Endothelial cell of umbilical vein (primary cell): ENCODE measurements around the gene MT1B. TPM values are rescaled to one million over a fixed set of nuclear protein-coding genes. Genes with fewer than 3 reads are reported as not detected.
"Not testable (repeated sequence)": the region's sequence is repeated elsewhere in the genome, so short reads cannot be mapped to it uniquely, and the experiment has no call there.

ENCODE experiments used
- BruUV-seq: library from RNA; stranded (reverse); fragments of 400-500 nt; replicated peaks from 2 replicates; lab custom pipeline; 2021; lab: Mats Ljungman, UMichigan
- CTCF ChIA-PET: fragments of 300-600, 350-600 bp; sonication (Branson Sonifier 250); formaldehyde crosslinking; loops from one replicate; lab custom pipeline; 2021; ENCODE audit warnings: antibody characterized with exemption, inconsistent platforms; lab: Charles Lee
- POLR2A ChIA-PET: fragments of 300-600, 350-600 bp; sonication (Branson Sonifier 250); formaldehyde crosslinking; loops from one replicate; lab custom pipeline; 2021; ENCODE audit warnings: antibody characterized with exemption, inconsistent platforms; lab: Charles Lee
- DNase-seq: peaks from one replicate; pipeline ENCODE4 v3.0.0-alpha.2; 2011; ENCODE audit warnings: low read depth, low spot score
- FAIRE-seq: peaks from 2 replicates; lab custom pipeline; 2011; peaks lifted over from hg19 to GRCh38; lab: Jason Lieb, UNC
- H2AFZ ChIP-seq: 2 replicates; pipeline ENCODE4 v1.6.0; 2012; ENCODE audit warnings: low read depth, low read length, control low read depth, inconsistent platforms
- H3K27ac ChIP-seq: 2 replicates; pipeline ENCODE4 v1.5.1; 2011; ENCODE audit warnings: low read depth, mild to moderate bottlenecking, control low read depth, low read length, moderate library complexity; ENCODE audit not compliant: insufficient read depth
- H3K27me3 ChIP-seq, 2 experiments: 2 replicates each; pipeline versions ENCODE4 v1.6.0 to v1.6.1; 2011; ENCODE audit warnings: low read length in 2 of 2, mixed read lengths in 1 of 2; ENCODE audit not compliant: control insufficient read depth in 2 of 2, insufficient read depth in 2 of 2
- H3K36me3 ChIP-seq, 2 experiments: 2 replicates in 1 of 2; 3 replicates in 1 of 2; pipeline ENCODE4 v1.5.1; 2011; ENCODE audit warnings: low read length in 2 of 2, mild to moderate bottlenecking in 1 of 2, moderate library complexity in 1 of 2; ENCODE audit not compliant: control insufficient read depth in 2 of 2, insufficient read depth in 2 of 2; ENCODE audit errors: extremely low read depth in 1 of 2
- H3K4me1 ChIP-seq: 3 replicates; pipeline ENCODE4 v1.5.1; 2011; ENCODE audit warnings: mild to moderate bottlenecking, low read length; ENCODE audit not compliant: control insufficient read depth, insufficient read depth; ENCODE audit errors: extremely low read depth
- H3K4me2 ChIP-seq: 2 replicates; pipeline ENCODE4 v1.6.1; 2011; ENCODE audit warnings: low read length, control low read depth, mixed read lengths; ENCODE audit not compliant: insufficient read depth
- H3K4me3 ChIP-seq, 3 experiments: fragments of 200-600 bp in 1 of 3; sonication (generic), shearing (Covaris generic) in 1 of 3; replicated peaks in 1 of 3; 2 replicates each; pipeline ENCODE4 v1.5.1; 2011 to 2016; ENCODE audit warnings: control low read depth in 3 of 3, low read length in 3 of 3, mild to moderate bottlenecking in 2 of 3, inconsistent platforms in 1 of 3, low read depth in 1 of 3, moderate library complexity in 1 of 3; ENCODE audit not compliant: insufficient read depth in 1 of 3
- H3K79me2 ChIP-seq: 2 replicates; pipeline ENCODE4 v1.6.0; 2012; ENCODE audit warnings: low read length, inconsistent platforms; ENCODE audit not compliant: control insufficient read depth, insufficient read depth
- H3K9ac ChIP-seq: replicated peaks from 2 replicates; pipeline ENCODE3; 2011; ENCODE audit warnings: low read length, control low read depth; ENCODE audit not compliant: insufficient read depth; ENCODE audit errors: extremely low read depth
- H3K9me1 ChIP-seq: replicated peaks from 3 replicates; pipeline ENCODE4 v1.6.0; 2011; ENCODE audit warnings: mild to moderate bottlenecking, low read length; ENCODE audit not compliant: control insufficient read depth, insufficient read depth; ENCODE audit errors: extremely low read depth
- H3K9me3 ChIP-seq: replicated peaks from 2 replicates; pipeline ENCODE4 v1.5.1; 2012; ENCODE audit warnings: low read length, inconsistent platforms; ENCODE audit not compliant: control insufficient read depth, insufficient read depth
- H4K20me1 ChIP-seq: replicated peaks from 2 replicates; pipeline ENCODE3; 2011; ENCODE audit warnings: mild to moderate bottlenecking, low read length; ENCODE audit not compliant: control insufficient read depth, insufficient read depth; ENCODE audit errors: extremely low read depth
- EZH2 ChIP-seq: IDR thresholded peaks from 2 replicates; pipeline ENCODE4 v1.6.1; 2012; ENCODE audit warnings: borderline replicate concordance, low read depth, mild to moderate bottlenecking, moderate library complexity, low read length, inconsistent platforms; ENCODE audit not compliant: severe bottlenecking
- FOS ChIP-seq: IDR thresholded peaks from 2 replicates; pipeline ENCODE4 v1.6.1; 2011; ENCODE audit warnings: mild to moderate bottlenecking, low read length, moderate library complexity, borderline replicate concordance; ENCODE audit not compliant: insufficient read depth
- GATA2 ChIP-seq: IDR thresholded peaks from 2 replicates; pipeline ENCODE4 v1.7.0; 2011; ENCODE audit warnings: low read depth, mild to moderate bottlenecking, moderate library complexity, mixed read lengths, low read length; ENCODE audit not compliant: insufficient read length, insufficient read depth
- JUN ChIP-seq: IDR thresholded peaks from 2 replicates; pipeline ENCODE4 v1.6.1; 2011; ENCODE audit warnings: borderline replicate concordance, low read depth; ENCODE audit not compliant: insufficient read length, insufficient read depth
- MAX ChIP-seq: IDR thresholded peaks from 2 replicates; pipeline ENCODE4 v1.6.1; 2011; ENCODE audit not compliant: insufficient read depth, insufficient read length
- MYC ChIP-seq: IDR thresholded peaks from one replicate; pipeline ENCODE4 v1.6.1; 2011; ENCODE audit warnings: mild to moderate bottlenecking, low read depth, low read length
- POLR2A ChIP-seq: IDR thresholded peaks from 2 replicates; pipeline ENCODE4 v1.6.1; 2012; ENCODE audit warnings: low read depth, mild to moderate bottlenecking, control low read depth, low read length
- dilution Hi-C: fragments of 300-500 bp; cut with MboI; formaldehyde crosslinking; loops from one replicate; pipeline ENCODE4 v1.15.0; 2019; ENCODE audit warnings: low sequenced_read_pairs; ENCODE audit not compliant: extremely low pct_ligation_motif_present
- intact Hi-C: fragments of 100-400 bp; cut with micrococcal nuclease; formaldehyde crosslinking; loops from one replicate; pipeline ENCODE4 v1.10.0; 2022
- polyA plus RNA-seq, 4 experiments: library from polyadenylated mRNA; depleted of rRNA in 3 of 4; stranded (reverse) in 3 of 4; unstranded in 1 of 4; fragments of >200 nt; gene quantifications; 2 replicates each; pipeline versions ENCODE4 v1.2.1 to v1.2.3, GENCODE V29; 2011 to 2012; ENCODE audit warnings: missing spikeins in 1 of 4
- total RNA-seq: library from RNA; stranded (reverse); gene quantifications from 2 replicates; pipeline ENCODE4 v1.2.3, GENCODE V29; 2021
- TF ChIP-seq, protein P1 (sequence below), 2 donors: IDR thresholded peaks; 1 replicate in 1 of 2; 2 replicates in 1 of 2; pipeline ENCODE4 v1.5.1; 2011; ENCODE audit warnings: low read length in 2 of 2, mild to moderate bottlenecking in 2 of 2, moderate library complexity in 2 of 2, control low read depth in 1 of 2, inconsistent platforms in 1 of 2, low read depth in 1 of 2; ENCODE audit not compliant: insufficient read depth in 1 of 2; ENCODE audit errors: extremely low read depth in 1 of 2

MT1B gene
- total and polyA plus RNA-seq, 2 donors (not counting 3 experiments of a cell fraction or from before 2014, with no cell fraction given) = not detected

DNA sequence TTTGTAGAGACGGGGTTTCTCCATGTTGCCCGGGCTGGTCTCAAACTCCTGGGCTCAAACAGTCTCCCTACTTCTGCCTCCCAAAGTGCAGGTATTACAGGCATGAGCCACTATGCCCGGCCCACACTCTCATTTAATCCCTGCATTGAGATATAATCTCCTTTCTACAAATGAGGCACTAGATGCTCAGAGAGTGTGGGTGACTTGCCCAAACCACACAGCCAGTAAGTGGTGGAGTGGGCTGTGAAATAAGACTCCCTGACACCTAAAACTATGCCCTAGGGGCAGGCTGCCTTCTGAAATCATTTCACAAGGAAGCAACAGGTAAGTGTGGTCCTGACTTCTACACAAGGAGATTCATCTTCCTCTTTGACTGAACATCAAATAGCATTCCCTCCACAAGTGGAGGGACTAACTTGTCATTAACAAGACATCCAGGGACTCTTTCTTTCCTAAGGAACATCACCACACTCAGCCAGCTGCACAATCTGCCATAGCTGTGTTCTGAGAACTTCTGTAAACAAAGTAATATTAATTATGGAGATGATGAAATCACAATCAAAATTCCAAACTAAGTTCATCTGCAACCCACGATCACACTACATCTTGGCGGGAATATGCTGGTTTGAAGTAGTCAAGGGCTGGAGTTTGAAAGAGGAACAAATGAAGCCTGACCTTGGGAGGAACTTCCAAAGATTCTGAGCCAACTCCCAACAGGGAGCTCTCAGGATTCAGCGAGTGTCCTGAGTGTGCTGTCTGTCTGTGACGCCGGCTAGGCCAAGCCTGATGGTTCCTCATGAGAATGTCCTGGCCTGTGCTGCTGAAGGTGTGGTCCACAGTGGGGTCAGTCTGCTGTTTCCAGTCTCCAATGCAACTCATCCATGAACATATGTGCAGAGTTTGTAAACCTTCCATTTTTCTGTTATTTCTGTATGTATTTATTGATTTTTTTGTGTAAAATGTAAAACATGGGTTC lies 13.9 kb downstream of the MT1B start:
- peaks cover 83 to 94% of the 10 kb centered on the region in 2 experiments for H3K27me3 ChIP-seq
- H4K20me1 ChIP-seq, H3K36me3 ChIP-seq, POLR2A ChIA-PET, CTCF ChIA-PET, intact Hi-C loops, H3K79me2 ChIP-seq, H3K4me1 ChIP-seq, BruUV-seq, H2AFZ ChIP-seq, H3K9ac ChIP-seq, dilution Hi-C loops, H3K9me1 ChIP-seq, H3K27ac ChIP-seq, H3K9me3 ChIP-seq, FAIRE-seq, DNase-seq, H3K4me3 ChIP-seq, H3K4me2 ChIP-seq: not testable (repeated sequence)

DNA sequence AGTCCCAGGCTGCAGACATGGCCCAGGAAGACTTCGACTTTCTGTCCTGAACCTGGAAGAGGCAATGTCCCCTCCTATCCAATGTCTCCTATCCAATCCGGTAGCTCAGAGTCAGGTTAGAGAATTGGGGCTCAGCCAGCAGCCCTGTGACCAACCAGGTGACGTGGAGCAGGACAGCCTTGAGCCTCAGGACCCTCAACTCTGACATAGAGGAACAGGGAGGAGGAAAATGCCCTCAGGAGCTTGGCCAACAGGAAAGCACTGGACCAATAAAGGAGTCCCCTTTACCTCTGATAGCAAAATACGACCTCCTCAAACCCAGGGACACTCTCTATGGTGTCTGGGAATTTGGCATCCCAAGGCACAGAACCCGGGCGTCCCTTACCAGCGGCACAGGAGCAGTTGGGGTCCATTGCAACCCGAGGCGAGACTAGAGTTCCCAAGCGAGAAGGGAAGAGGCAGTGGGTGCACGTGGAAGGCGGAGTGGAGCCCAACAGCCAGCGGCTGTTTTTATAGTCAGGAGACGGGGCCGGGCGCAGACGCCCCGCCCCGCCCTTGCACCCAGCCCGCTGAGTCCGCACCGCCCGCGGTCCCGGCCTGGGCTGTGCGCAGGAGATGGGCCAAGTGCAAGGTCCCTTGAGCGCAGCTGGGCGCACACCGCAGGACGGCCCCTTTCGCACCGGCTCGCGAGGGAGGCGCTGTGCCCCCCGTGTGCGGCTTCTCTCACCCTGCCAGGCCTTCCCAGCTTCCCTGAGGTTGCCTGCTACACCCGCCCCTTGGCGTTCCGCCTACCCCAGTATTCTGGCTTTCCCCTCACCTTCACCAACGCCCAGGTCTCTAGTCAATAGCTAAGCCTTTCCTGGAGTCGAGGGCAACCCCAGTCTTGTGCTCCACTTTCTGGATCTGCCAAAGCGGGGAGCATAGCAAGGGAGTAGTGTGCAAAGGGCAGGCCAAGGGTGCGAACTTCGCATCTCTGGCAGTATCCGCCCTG lies 16.2 kb downstream of the MT1B start, which contains the start of gene MT1G:
TSS of gene MT1G (minus strand) at position 485 of the 991 bp plus-strand sequence. CDS start at position 413, 72 bp downstream.
- intact Hi-C loops (no loop called here), dilution Hi-C loops (no loop called here)
- no peak within 1 kb of the TSS for H3K4me3 ChIP-seq
- H3K4me1 ChIP-seq = peaks cover 2% of the 10 kb centered on the region
- no peak within 1 kb of the TSS for H3K4me2 ChIP-seq
- no peak within 1 kb of the TSS for H3K27ac ChIP-seq
- ChIA-PET CTCF (interaction anchor here (1.0 kb wide), 1 partner anchor 34 kb away, joined by 5 read pairs; no protein-coding TSS in a partner anchor), POLR2A (no interaction called here)
- DNase-seq (no peak), FAIRE-seq (no peak)
- TF ChIP-seq, protein P1, sequence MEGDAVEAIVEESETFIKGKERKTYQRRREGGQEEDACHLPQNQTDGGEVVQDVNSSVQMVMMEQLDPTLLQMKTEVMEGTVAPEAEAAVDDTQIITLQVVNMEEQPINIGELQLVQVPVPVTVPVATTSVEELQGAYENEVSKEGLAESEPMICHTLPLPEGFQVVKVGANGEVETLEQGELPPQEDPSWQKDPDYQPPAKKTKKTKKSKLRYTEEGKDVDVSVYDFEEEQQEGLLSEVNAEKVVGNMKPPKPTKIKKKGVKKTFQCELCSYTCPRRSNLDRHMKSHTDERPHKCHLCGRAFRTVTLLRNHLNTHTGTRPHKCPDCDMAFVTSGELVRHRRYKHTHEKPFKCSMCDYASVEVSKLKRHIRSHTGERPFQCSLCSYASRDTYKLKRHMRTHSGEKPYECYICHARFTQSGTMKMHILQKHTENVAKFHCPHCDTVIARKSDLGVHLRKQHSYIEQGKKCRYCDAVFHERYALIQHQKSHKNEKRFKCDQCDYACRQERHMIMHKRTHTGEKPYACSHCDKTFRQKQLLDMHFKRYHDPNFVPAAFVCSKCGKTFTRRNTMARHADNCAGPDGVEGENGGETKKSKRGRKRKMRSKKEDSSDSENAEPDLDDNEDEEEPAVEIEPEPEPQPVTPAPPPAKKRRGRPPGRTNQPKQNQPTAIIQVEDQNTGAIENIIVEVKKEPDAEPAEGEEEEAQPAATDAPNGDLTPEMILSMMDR (IDR thresholded peaks at IDR 0.05; ENCODE audit: extremely low read depth in 1 of 2, insufficient read depth in 1 of 2, low read depth in 1 of 2, low read length in 2 of 2) = no peak
- TF ChIP-seq FOS (no peak), POLR2A (no peak), MYC (no peak), JUN (no peak), MAX (no peak), GATA2 (no peak), EZH2 (peak; percentile 68)
- no peaks in the 10 kb centered on the region for H3K36me3 ChIP-seq
- no peaks in the 10 kb centered on the region for H3K79me2 ChIP-seq
- no peaks in the 10 kb centered on the region for H3K9me3 ChIP-seq
- no peaks in the 10 kb centered on the region for H3K9me1 ChIP-seq
- H3K9ac ChIP-seq = no peak within 1 kb of the TSS
- H2AFZ ChIP-seq = no peak within 1 kb of the TSS
- H4K20me1 ChIP-seq = no peaks in the 10 kb centered on the region
- H3K27me3 ChIP-seq = peaks cover 86 to 93% of the 10 kb centered on the region in 2 experiments
- BruUV-seq = no TSS peak
